ENCODE results near the gene GLI3.

The GLI3 gene

DNA sequence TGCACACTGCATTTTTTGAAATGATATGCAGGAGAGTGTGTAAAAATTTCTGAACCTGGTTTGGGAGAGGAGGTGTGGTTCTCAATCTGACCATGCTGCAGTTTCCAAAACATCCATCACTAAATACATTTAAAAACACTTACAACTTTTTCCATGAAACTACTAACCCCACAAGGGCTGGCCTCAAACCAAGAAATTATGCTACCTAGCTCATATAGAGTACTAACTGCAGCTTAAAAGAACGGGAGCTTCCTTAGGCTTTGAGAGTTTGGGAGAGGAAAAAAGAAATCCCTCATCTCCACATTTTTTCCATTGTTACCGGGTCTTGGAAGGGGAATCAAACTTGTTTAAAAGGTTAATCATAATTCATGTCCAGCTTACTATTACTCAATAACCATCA is 214.2 kb downstream of the GLI3 start:
- no peak for DNase-seq

GRCh38 chr7:42022056-42022455 is 215.0 kb downstream of the GLI3 start:
- no peak for DNase-seq

- DNase-seq: no peak
These were observed 215.4 kb downstream of the GLI3 start for GRCh38 chr7:42021631-42022030.

GRCh38 chr7:42020061-42020460 is 216.9 kb downstream of the GLI3 start:
- DNase-seq: no peak

DNA sequence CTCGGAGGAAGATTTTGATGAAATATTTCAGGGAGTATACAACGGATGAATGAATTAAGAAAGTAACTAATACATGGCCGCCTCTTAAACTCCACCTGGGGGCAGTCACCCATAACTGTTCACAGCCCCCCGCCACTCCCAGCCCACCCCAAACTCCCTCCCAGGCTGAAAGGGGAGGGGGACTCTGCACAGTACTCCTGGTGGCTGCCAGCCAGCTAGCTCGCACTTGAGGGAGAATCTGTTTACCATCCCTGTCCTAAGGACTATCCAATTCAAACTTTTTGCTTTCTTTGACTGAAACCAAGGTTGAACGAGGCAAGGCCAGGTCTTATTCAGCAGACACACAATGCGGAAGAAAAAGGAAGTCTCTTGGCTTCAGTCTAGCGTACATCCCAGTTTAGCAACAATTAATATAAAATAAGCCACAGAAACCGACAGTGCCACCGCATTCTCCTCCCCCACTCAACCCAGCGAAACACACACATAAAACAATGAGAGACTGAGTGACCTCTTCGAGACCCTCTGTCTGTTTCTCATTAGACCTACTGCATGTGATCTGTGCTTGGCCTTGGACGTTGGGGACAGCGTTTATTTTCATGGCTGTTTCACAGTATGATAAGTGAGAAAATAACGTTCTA is 219.5 kb downstream of the GLI3 start:
- DNase-seq: no peak

- DNase-seq: no peak
These were observed 220.5 kb downstream of the GLI3 start for GRCh38 chr7:42016517-42016916.

DNA sequence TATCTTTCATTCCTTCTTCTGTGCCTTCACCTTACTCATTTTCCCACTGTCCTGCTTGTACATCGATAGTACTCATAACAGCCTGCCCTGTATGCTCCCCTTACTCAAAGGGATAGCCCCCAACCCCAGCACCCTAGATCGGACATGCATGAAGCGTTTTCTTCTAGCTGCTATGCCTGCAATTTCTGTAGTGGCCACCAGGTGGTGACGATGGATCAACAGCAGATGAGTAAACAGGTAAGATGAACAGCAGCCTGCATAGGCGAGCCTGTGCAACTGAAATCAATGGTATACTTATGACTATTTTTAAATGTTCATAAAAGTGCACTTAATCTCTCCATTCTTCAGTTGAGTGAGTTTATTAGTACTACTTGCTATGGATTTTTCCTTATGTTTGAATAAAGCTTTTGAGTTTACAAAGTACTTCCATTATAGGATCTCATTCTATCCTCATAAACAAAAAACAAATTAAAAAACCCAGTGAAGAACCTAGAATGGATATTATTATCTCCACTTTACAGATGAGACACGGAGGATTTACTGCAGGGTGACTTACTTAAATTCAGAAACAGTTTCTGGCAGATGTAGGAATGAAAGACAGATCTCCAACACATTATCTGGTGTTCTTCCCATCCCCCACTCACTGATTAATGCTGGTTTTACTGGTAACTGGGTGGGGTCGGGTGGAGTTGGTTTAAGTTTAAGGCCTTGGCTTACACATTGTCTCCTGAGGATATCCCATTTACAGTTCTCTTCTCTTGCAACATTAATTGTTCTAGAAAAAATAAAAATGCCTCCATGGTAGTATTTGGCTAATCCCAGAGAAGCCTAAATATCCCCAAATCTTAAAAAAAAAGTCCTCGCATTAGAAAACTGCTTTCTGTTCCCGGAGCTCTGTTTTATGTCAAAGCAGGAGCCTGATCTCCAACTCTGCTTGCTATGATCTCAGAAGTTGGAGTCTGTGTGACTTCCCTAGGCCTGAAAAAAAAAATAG is 222.1 kb downstream of the GLI3 start:
- no peak for DNase-seq

GRCh38 chr7:42012786-42013360 is 224.1 kb downstream of the GLI3 start:
- no peak for DNase-seq

DNA sequence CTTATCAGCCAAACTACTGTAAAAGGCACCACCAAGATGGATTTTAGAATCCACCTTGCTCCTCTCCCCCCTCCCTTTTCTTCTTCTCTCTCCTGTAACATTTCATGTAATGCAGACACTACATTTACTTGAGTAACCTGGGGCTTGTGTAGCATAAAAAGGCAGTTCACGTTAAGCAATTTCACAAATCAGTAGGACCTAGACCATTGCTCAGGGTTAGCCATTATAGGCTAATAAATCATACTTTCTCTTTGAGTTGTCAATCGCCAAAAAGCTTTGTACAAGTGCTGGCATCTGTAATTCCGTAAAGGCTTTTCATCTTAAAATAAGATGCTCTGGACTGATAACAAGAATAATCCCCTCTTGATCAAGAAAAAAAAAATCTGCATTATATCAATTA is 224.7 kb downstream of the GLI3 start:
- no peak for DNase-seq

- DNase-seq: no peak
These were observed 225.2 kb downstream of the GLI3 start for GRCh38 chr7:42011846-42012245.

DNA sequence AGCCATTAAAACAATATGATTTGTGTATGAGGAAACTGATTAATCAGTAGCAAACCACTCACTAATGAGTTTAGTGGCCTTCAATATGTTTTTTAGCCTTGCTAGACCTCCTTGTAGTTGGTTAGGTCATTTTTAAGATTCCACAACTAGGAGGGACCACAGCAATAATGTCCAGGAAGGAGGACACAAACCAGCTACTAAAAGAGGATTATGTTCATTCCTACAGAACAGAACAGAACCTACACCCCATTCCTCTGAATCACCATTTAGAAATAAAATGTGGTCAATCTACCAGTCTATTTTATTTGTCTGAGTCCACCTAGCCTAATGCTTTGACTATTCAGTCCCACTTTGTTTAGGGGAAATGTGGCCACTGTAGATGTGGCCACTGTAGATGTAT is 226.3 kb downstream of the GLI3 start:
- no peak for DNase-seq

GRCh38 chr7:42006801-42007513 is 230.1 kb downstream of the GLI3 start:
- no peak for DNase-seq

DNA sequence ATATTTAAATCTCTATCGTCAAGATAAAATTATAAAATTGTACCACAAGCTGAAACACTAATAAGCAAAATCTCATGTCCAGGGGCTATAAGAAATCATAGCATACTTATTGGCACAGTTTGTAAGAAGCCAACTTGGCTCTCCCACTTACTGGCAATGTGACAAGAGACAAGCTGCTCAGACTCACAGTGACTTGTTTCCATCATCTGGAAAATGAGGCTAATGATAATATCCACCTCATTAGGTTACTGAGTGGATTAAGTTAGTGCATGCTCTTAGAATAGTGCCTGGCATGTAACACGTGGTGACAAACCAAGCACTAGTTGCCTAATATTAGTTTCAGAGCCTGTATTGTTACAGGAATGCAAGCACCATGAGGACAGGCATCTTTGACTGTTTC is 234.4 kb downstream of the GLI3 start:
- DNase-seq: no peak

DNA sequence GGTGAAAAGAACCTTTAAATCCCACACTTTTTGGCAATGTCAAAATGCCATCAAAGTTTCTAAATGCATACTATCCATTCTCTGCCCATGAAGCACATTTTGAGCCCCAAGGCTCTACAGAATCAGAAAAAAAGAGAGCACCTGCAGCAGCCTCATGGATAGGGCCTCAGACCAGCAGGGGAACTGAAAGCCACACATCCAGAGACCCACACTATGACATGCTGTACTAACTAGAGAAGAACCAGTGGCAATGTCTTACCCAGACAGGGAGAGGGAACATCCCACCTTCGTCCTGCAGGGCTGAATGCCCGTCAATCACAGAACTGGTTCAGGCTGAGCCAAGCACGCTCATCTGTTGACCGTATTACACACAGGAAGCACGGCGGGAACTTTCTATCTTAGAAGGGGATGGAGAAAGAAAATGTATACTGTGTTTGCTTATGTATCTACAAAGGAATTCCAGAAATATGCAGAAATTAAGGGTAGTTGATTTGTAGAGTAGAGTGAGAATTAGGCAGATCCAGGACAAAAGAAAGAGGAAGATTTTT is 237.2 kb downstream of the GLI3 start:
- no peak for DNase-seq

- DNase-seq: no peak
These were observed 239.0 kb downstream of the GLI3 start for GRCh38 chr7:41998041-41998440.

DNA sequence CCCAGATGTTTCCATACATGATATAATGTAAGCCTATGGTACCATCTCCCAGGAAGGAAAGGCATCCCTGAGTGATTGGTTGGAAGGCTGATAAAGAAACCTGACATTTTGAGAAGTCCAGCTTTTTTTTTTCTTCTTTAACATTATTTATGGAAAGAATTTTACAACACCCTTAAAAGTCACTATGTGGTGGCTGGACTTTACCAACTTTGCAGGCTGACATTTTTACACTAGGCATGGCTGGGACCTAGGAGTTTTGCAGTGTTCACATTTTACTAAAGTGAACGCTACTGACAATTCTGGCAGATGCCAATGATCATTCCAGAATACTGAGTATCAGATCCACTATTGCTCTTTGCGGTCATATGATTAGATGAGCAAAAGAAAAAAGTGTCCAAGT is 239.9 kb downstream of the GLI3 start:
- DNase-seq: no peak

DNA sequence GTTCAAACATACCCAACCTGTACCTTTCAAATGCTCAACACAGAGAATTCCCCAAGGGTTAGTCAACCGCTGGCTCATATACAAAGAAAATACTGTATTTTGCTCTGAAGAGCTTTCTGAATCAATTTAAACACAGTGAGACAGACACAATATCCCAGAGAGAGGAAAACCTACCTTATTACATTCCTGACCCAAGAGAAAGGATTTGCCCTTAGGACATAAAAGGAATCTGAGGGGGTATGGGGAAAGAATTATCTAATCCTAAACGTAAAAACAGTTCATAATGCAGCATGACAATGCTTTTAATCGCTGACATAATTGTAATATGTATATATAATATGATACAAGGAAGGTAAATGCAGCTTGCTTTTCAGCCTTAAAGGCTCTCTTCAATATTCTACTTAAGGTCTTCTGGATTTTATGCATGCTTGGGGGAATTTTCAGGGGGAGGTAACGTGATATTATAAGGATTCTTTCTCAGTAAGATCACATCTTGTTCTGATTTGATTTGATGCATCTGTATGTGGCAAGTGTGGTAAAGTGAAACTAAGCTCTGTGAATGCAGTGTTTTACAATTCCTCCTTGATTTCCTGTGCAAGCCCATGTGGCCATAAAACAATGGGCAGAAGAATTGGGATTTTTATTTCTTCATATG is 240.5 kb downstream of the GLI3 start:
- no peak for DNase-seq

DNA sequence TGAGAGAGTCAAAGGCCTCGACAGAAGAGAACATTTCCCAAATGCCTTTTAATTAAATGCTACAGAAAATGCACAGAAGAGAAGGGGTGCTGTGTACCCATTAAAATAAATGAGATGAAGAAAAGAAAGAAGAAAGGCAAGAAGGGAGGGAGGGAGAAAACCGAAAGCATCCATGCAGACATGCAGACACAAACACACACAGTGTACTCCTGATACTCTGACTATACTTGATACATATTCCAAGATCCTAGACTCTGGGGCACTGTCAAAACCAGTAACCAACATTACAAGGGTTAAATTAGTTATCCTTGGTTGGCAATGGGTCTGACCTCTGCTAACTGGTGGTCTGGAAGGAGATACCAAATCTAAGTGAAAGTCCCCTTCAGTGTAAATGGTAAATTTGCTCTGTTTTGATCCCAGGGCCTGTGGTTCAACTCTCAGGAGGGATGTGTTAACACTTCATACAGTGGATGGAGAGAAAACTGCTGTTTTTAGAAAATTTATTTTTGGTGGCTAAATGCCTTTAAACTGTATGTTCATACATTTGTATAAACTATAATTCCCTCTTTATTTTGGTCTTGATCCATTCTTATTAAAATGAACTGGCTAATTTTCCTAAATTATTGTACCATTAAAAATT is 241.3 kb downstream of the GLI3 start:
- no peak for DNase-seq

DNA sequence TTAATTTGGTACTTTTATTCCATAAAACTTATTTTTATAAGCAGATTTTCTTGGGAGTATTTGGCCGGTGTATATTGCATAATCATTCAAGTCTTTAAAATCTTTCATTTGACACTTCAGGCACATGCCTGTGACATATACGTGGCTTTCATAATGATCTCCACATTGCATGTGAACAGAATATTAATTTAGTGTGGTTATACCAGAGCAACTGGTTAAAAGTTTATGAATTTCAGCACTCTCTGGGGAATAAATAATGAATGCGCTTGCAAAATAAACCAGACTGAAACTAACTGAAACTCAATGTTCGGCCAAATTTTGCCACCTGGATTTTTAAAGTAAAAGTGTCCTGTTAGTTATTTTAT is 242.3 kb downstream of the GLI3 start:
- no peak for DNase-seq

GRCh38 chr7:41994036-41994745 is 242.8 kb downstream of the GLI3 start:
- DNase-seq: no peak

All from activated T-cell treated with anti-CD3 and anti-CD28 coated beads, Interleukin-2, amount 50 U/mL, for 1 hour (primary cell).